A549 (cell line): ENCODE results near the gene UST. TPM values are rescaled to one million over a fixed set of nuclear protein-coding genes. Genes with fewer than 3 reads are reported as not detected.

ENCODE experiments used
- ATAC-seq, 2 experiments: fragments of 200-7000 bp in 1 of 2; fragments of >200 bp in 1 of 2; cut with Nextera tagmentation in 1 of 2; cut with Tn5 transposase in 1 of 2; 3 replicates each; pipeline versions ENCODE4 v1.8.0 to v1.9.1; 2018 to 2020; ENCODE audit warnings: mild to moderate bottlenecking in 1 of 2, moderate library complexity in 1 of 2
- CTCF ChIA-PET: fragments of 300-600 bp; sonication (Branson Sonifier 250); formaldehyde crosslinking; extraction: SDS; loops from one replicate; lab custom pipeline; 2021; ENCODE audit warnings: antibody characterized with exemption, inconsistent platforms; lab: Yijun Ruan, JAX
- POLR2A ChIA-PET: fragments of 350-600 bp; formaldehyde crosslinking; extraction: SDS; loops from one replicate; lab custom pipeline; 2021; ENCODE audit warnings: antibody characterized with exemption, inconsistent platforms; lab: Yijun Ruan, JAX
- DNase-seq, 2 experiments: peaks; one replicate each; pipeline versions ENCODE4 v3.0.0 to v3.0.0-alpha.2; 2011 to 2016; ENCODE audit warnings: low read depth in 1 of 2, low spot score in 1 of 2
- FAIRE-seq: peaks from 2 replicates; lab custom pipeline; 2011; peaks lifted over from hg19 to GRCh38; lab: Jason Lieb, UNC
- H3K27ac ChIP-seq, 2 experiments: fragments of >200 bp; sonication (Bioruptor Twin); formaldehyde crosslinking; 3 replicates each; pipeline ENCODE4 v1.5.1; 2016 to 2017
- H3K4me1 ChIP-seq: fragments of >200 bp; sonication (Bioruptor Twin); formaldehyde crosslinking; 3 replicates; pipeline ENCODE4 v1.6.1; 2016
- H3K4me2 ChIP-seq: fragments of >200 bp; sonication (Bioruptor Twin); formaldehyde crosslinking; 3 replicates; pipeline ENCODE4 v1.6.1; 2016
- H3K4me3 ChIP-seq: fragments of >200 bp; sonication (Bioruptor Twin); formaldehyde crosslinking; 3 replicates; pipeline ENCODE4 v1.5.1; 2016
- H3K9me3 ChIP-seq: fragments of >200 bp; sonication (Bioruptor Twin); formaldehyde crosslinking; 3 replicates; pipeline ENCODE4 v1.6.1; 2016
- CBX2 ChIP-seq: fragments of 200-600 bp; sonication (generic); IDR thresholded peaks from 2 replicates; pipeline ENCODE4 v1.6.1; 2016; ENCODE audit warnings: low read depth, mild to moderate bottlenecking, borderline replicate concordance
- ESRRA ChIP-seq: fragments of 150-350 bp; IDR thresholded peaks from 2 replicates; pipeline ENCODE4 v1.6.1; 2014; ENCODE audit warnings: mild to moderate bottlenecking, low read length, borderline replicate concordance
- FOSB ChIP-seq: fragments of 250-450 bp; sonication (Bioruptor Pico); IDR thresholded peaks from 2 replicates; pipeline ENCODE4 v1.5.0; 2020; ENCODE audit warnings: mild to moderate bottlenecking, moderate library complexity
- FOXS1 ChIP-seq: fragments of 250-450 bp; sonication (Bioruptor Pico); IDR thresholded peaks from 2 replicates; pipeline ENCODE4 v1.5.0; 2020; ENCODE audit warnings: mild to moderate bottlenecking, moderate library complexity
- HOXA7 ChIP-seq: fragments of 250-450 bp; sonication (Bioruptor Pico); IDR thresholded peaks from 2 replicates; pipeline ENCODE4 v1.5.0; 2020; ENCODE audit warnings: mild to moderate bottlenecking, moderate library complexity
- HOXB13 ChIP-seq: fragments of 250-450 bp; sonication (Bioruptor Pico); IDR thresholded peaks from 2 replicates; pipeline ENCODE4 v1.5.0; 2020; ENCODE audit warnings: low read depth, mild to moderate bottlenecking, moderate library complexity
- HOXB5 ChIP-seq: fragments of 250-450 bp; sonication (Bioruptor Pico); IDR thresholded peaks from 2 replicates; pipeline ENCODE4 v1.5.0; 2020; ENCODE audit warnings: mild to moderate bottlenecking, moderate library complexity
- JUN ChIP-seq, 2 experiments: fragments of >200 bp; sonication (Bioruptor Twin); formaldehyde crosslinking; IDR thresholded peaks; 2 replicates in 1 of 2; 3 replicates in 1 of 2; pipeline ENCODE4 v1.6.1; 2016 to 2017
- MAFK ChIP-seq: fragments of 450-650 bp; IDR thresholded peaks from 2 replicates; pipeline ENCODE4 v1.6.1; 2014; ENCODE audit not compliant: partially characterized antibody
- MAZ ChIP-seq: fragments of 150-350 bp; IDR thresholded peaks from 2 replicates; pipeline ENCODE4 v1.6.1; 2014; ENCODE audit warnings: antibody characterized with exemption, low read depth, low read length, borderline replicate concordance
- MYC ChIP-seq: IDR thresholded peaks from 2 replicates; pipeline ENCODE4 v1.6.1; 2012; ENCODE audit warnings: mild to moderate bottlenecking, inconsistent platforms, low read length, improper control_type of control experiment, borderline replicate concordance
- PHF8 ChIP-seq: fragments of 200-600 bp; sonication (generic); IDR thresholded peaks from 2 replicates; pipeline ENCODE4 v1.6.1; 2016; ENCODE audit warnings: low read depth, mild to moderate bottlenecking, antibody characterized with exemption, moderate library complexity, borderline replicate concordance
- POLR2A ChIP-seq: IDR thresholded peaks from 2 replicates; pipeline ENCODE4 v1.6.1; 2012; ENCODE audit warnings: mild to moderate bottlenecking, low read length
- RAD21 ChIP-seq, 2 experiments: fragments of >200 bp in 1 of 2; sonication (Bioruptor Twin) in 1 of 2; formaldehyde crosslinking in 1 of 2; IDR thresholded peaks in 1 of 2; conservative IDR thresholded peaks in 1 of 2; 2 replicates in 1 of 2; 3 replicates in 1 of 2; pipeline ENCODE4 v1.6.1; 2012 to 2018; ENCODE audit warnings: inconsistent platforms in 1 of 2
- RARB ChIP-seq: fragments of 250-450 bp; sonication (Bioruptor Pico); IDR thresholded peaks from 2 replicates; pipeline ENCODE4 v1.8.0; 2021; ENCODE audit warnings: mild to moderate bottlenecking, moderate library complexity
- RFX5 ChIP-seq: fragments of 450-650 bp; IDR thresholded peaks from 2 replicates; pipeline ENCODE4 v1.7.1; 2014; ENCODE audit warnings: antibody characterized with exemption, mild to moderate bottlenecking, moderate library complexity
- SMC3 ChIP-seq: fragments of >200 bp; sonication (Bioruptor Twin); formaldehyde crosslinking; IDR thresholded peaks from 3 replicates; pipeline ENCODE4 v1.6.1; 2018; ENCODE audit warnings: inconsistent platforms
- ZC3H11A ChIP-seq: fragments of 450-650 bp; IDR thresholded peaks from 2 replicates; pipeline ENCODE4 v1.6.1; 2014; ENCODE audit warnings: antibody characterized with exemption, mild to moderate bottlenecking
- ZNF302 ChIP-seq: fragments of 250-450 bp; sonication (Bioruptor Pico); IDR thresholded peaks from 2 replicates; pipeline ENCODE4 v1.9.0; 2021; ENCODE audit warnings: inconsistent platforms, mild to moderate bottlenecking, moderate library complexity
- ZSCAN20 ChIP-seq: fragments of 250-450 bp; sonication (Bioruptor Pico); IDR thresholded peaks from 2 replicates; pipeline ENCODE4 v1.8.0; 2022; ENCODE audit warnings: mild to moderate bottlenecking, moderate library complexity
- WGBS: methylation state at CpG from one replicate; pipeline ENCODE4 v1.1.6; 2017; ENCODE audit errors: missing lambda C conversion rate; 5-methylcytosine and 5-hydroxymethylcytosine counted together
- polyA plus RNA-seq, 4 experiments: library from polyadenylated mRNA; depleted of rRNA in 3 of 4; stranded (reverse); fragments of >200 nt; fragmentation: RNase III in 1 of 4; extraction: RNeasy Plus Mini Kit Qiagen cat#74134 plus additional on column Dnase treatment in 1 of 4; gene quantifications; 2 replicates in 3 of 4; 3 replicates in 1 of 4; pipeline ENCODE4 v1.2.3, GENCODE V29; 2011 to 2017
- TF ChIP-seq, protein P1 (sequence below): fragments of 200-600 bp; sonication (generic); IDR thresholded peaks from 2 replicates; pipeline ENCODE4 v1.6.1; 2016; ENCODE audit warnings: antibody characterized with exemption, mild to moderate bottlenecking, moderate library complexity
- TF ChIP-seq, protein P2 (sequence below): IDR thresholded peaks from 2 replicates; pipeline ENCODE4 v1.6.1; 2012
- TF ChIP-seq, protein P3 (sequence below): fragments of 250-450 bp; sonication (Bioruptor Pico); IDR thresholded peaks from 2 replicates; pipeline ENCODE4 v1.5.0; 2020; ENCODE audit warnings: low read depth, mild to moderate bottlenecking, moderate library complexity
- TF ChIP-seq, protein P4 (sequence below): fragments of >200 bp; sonication (Bioruptor Twin); formaldehyde crosslinking; IDR thresholded peaks from 3 replicates; pipeline ENCODE4 v1.5.1; 2016

The UST gene
- polyA plus RNA-seq, 2 of the 4 experiments (the other 2 are of a cell fraction): 0.54 to 1.7 TPM

DNA sequence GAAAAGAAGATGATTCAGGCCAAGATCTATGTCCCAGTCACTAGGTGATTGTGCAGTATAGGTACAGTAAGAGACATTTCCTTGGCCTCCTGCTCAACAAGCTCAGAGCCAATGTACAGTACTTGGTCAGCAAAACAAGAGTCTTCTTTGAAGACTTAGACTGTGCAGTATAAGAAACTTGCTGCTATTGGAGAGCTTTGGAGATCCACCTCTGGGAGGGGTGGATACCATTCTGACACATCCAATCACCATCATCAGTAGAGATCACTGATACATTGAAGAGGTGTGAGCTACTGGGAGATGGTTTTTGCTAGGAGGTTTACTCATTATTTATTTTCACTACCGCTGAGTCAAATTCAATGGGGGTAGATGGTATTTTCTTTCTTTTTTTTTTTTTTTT, 77.5 kb downstream of the UST start:
- CTCF ChIA-PET: interaction anchor here (1.0 kb wide), 1 partner anchor 246 kb away, joined by 3 read pairs; no protein-coding TSS in a partner anchor
- H3K4me3 ChIP-seq: no peak overlapping the region
- FAIRE-seq (no peak), ATAC-seq (no peak), DNase-seq (no peak)
- H3K4me1 ChIP-seq: no peaks in the 10 kb centered on the region
- WGBS: 13% methylated on average over 1 of the region's 1 CpG
- TF ChIP-seq FOSB: no peak
- no peak for TF ChIP-seq MYC
- POLR2A ChIA-PET: interaction anchor here (0.7 kb wide), 1 partner anchor 65 kb away, joined by 3 read pairs; no protein-coding TSS in a partner anchor
- H3K4me2 ChIP-seq: no peak overlapping the region
- no peak overlapping the region for H3K27ac ChIP-seq
- H3K9me3 ChIP-seq: no peaks in the 10 kb centered on the region

DNA sequence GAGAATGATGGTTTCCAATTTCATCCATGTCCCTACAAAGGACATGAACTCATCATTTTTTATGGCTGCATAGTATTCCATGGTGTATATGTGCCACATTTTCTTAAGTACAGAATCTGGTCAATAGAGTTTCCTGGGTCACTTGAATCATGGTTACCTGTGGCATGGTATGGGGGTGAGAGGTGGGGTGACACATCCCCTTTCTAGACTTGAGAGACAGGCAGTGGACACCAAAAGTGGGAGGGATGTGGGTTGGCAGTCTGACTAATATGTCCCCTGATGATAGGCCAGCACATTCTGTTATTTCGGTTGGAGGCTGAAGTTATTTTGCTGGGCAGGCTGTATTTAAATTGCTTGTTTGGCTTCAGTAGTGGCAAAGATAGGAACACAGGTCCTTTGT, 78.1 kb downstream of the UST start:
- ChIA-PET CTCF (no interaction called here), POLR2A (no interaction called here)
- Histone ChIP-seq H3K4me1 (no peaks in the 10 kb centered on the region), H3K9me3 (no peaks in the 10 kb centered on the region), H3K4me2 (no peak overlapping the region), H3K27ac (no peak overlapping the region), H3K4me3 (no peak overlapping the region)
- ATAC-seq (no peak), DNase-seq (no peak), FAIRE-seq (no peak)
- TF ChIP-seq HOXB5 (CRISPR knock-in tag) (no peak), ZNF302 (CRISPR knock-in tag) (no peak), FOXS1 (CRISPR knock-in tag) (no peak), ZSCAN20 (CRISPR knock-in tag) (no peak), JUN (IDR thresholded peaks at IDR 0.05) (no peak), MAZ (no peak), HOXB13 (CRISPR knock-in tag) (no peak), POLR2A (no peak), SMC3 (no peak), MYC (no peak), RAD21 (conservative IDR thresholded peaks at IDR 0.05 in 1 of 2, IDR thresholded peaks at IDR 0.05 in 1 of 2) (no peak), ESRRA (no peak), MAFK (no peak), HOXA7 (no peak)
- TF ChIP-seq, protein P1, sequence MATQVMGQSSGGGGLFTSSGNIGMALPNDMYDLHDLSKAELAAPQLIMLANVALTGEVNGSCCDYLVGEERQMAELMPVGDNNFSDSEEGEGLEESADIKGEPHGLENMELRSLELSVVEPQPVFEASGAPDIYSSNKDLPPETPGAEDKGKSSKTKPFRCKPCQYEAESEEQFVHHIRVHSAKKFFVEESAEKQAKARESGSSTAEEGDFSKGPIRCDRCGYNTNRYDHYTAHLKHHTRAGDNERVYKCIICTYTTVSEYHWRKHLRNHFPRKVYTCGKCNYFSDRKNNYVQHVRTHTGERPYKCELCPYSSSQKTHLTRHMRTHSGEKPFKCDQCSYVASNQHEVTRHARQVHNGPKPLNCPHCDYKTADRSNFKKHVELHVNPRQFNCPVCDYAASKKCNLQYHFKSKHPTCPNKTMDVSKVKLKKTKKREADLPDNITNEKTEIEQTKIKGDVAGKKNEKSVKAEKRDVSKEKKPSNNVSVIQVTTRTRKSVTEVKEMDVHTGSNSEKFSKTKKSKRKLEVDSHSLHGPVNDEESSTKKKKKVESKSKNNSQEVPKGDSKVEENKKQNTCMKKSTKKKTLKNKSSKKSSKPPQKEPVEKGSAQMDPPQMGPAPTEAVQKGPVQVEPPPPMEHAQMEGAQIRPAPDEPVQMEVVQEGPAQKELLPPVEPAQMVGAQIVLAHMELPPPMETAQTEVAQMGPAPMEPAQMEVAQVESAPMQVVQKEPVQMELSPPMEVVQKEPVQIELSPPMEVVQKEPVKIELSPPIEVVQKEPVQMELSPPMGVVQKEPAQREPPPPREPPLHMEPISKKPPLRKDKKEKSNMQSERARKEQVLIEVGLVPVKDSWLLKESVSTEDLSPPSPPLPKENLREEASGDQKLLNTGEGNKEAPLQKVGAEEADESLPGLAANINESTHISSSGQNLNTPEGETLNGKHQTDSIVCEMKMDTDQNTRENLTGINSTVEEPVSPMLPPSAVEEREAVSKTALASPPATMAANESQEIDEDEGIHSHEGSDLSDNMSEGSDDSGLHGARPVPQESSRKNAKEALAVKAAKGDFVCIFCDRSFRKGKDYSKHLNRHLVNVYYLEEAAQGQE: no peak
- TF ChIP-seq, protein P2, sequence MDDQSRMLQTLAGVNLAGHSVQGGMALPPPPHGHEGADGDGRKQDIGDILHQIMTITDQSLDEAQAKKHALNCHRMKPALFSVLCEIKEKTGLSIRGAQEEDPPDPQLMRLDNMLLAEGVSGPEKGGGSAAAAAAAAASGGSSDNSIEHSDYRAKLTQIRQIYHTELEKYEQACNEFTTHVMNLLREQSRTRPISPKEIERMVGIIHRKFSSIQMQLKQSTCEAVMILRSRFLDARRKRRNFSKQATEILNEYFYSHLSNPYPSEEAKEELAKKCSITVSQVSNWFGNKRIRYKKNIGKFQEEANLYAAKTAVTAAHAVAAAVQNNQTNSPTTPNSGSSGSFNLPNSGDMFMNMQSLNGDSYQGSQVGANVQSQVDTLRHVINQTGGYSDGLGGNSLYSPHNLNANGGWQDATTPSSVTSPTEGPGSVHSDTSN: no peak
- TF ChIP-seq, protein P3, sequence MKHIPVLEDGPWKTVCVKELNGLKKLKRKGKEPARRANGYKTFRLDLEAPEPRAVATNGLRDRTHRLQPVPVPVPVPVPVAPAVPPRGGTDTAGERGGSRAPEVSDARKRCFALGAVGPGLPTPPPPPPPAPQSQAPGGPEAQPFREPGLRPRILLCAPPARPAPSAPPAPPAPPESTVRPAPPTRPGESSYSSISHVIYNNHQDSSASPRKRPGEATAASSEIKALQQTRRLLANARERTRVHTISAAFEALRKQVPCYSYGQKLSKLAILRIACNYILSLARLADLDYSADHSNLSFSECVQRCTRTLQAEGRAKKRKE (CRISPR knock-in tag): no peak
- WGBS: 82% methylated on average over 1 of the region's 1 CpG

DNA sequence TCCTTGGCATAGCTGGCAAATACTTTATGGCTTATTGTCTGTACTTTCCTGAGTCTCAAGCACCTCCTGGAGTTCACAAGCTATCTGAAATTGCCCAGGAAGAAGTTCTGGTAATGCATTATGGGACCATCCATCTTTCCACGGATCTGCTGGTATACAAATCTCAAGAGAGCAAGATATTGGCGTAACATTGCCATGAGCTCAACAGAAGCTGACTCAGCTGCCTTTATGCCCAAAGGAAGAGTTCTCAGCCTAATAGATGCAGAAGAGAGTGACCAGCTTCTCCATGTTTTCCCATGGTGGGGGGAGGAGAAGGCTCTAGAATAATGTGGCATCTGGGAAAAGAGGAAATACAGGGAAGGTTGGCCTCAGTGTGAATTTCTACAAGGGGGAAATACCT, 78.7 kb downstream of the UST start:
- Histone ChIP-seq H3K27ac (no peak overlapping the region), H3K4me3 (no peak overlapping the region), H3K4me2 (no peak overlapping the region), H3K9me3 (no peaks in the 10 kb centered on the region), H3K4me1 (no peaks in the 10 kb centered on the region)
- ChIA-PET POLR2A (no interaction called here), CTCF (no interaction called here)
- ATAC-seq (no peak), DNase-seq (no peak), FAIRE-seq (no peak)
- 45% methylated on average over 2 of the region's 2 CpGs for WGBS
- TF ChIP-seq ZSCAN20 (CRISPR knock-in tag) (no peak), CBX2 (no peak), ESRRA (no peak), PHF8 (no peak), RARB (CRISPR knock-in tag) (no peak), ZC3H11A (no peak), RFX5 (no peak), MAFK (no peak)
- TF ChIP-seq, protein P4, sequence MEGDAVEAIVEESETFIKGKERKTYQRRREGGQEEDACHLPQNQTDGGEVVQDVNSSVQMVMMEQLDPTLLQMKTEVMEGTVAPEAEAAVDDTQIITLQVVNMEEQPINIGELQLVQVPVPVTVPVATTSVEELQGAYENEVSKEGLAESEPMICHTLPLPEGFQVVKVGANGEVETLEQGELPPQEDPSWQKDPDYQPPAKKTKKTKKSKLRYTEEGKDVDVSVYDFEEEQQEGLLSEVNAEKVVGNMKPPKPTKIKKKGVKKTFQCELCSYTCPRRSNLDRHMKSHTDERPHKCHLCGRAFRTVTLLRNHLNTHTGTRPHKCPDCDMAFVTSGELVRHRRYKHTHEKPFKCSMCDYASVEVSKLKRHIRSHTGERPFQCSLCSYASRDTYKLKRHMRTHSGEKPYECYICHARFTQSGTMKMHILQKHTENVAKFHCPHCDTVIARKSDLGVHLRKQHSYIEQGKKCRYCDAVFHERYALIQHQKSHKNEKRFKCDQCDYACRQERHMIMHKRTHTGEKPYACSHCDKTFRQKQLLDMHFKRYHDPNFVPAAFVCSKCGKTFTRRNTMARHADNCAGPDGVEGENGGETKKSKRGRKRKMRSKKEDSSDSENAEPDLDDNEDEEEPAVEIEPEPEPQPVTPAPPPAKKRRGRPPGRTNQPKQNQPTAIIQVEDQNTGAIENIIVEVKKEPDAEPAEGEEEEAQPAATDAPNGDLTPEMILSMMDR: no peak
